CD8-positive, alpha-beta memory T cell (primary cell): ENCODE data around the gene GPR157. TPM values are rescaled to one million over a fixed set of nuclear protein-coding genes. Genes with fewer than 3 reads are reported as not detected.
"Not testable (repeated sequence)": the region's sequence is repeated elsewhere in the genome, so short reads cannot be mapped to it uniquely, and the experiment has no call there.

Experiments used
- CTCF ChIA-PET: fragments of 350-600 bp; sonication (Branson Sonifier 250); formaldehyde crosslinking; loops from one replicate; lab custom pipeline; 2021; ENCODE audit warnings: antibody characterized with exemption; lab: Charles Lee
- POLR2A ChIA-PET: fragments of 350-600 bp; sonication (Branson Sonifier 250); formaldehyde crosslinking; loops from one replicate; lab custom pipeline; 2021; ENCODE audit warnings: antibody characterized with exemption; lab: Charles Lee
- DNase-seq, 5 donors: peaks; one replicate each; pipeline versions ENCODE4 v3.0.0 to v3.0.0-alpha.2; 2020 to 2022; ENCODE audit warnings: mixed read lengths in 1 of 5
- H3K27ac ChIP-seq: one replicate; pipeline ENCODE4 v1.7.0; 2013; ENCODE audit warnings: low read depth, mild to moderate bottlenecking, low read length, moderate library complexity
- H3K27me3 ChIP-seq: 2 replicates; pipeline ENCODE4 v1.7.0; 2013; ENCODE audit warnings: low read length, mild to moderate bottlenecking; ENCODE audit not compliant: insufficient read depth, poor library complexity, severe bottlenecking
- H3K36me3 ChIP-seq: 2 replicates; pipeline ENCODE4 v1.7.0; 2013; ENCODE audit warnings: mild to moderate bottlenecking, low read length, moderate library complexity; ENCODE audit not compliant: insufficient read depth
- H3K4me1 ChIP-seq: 2 replicates; pipeline ENCODE4 v1.7.0; 2013; ENCODE audit warnings: mild to moderate bottlenecking, low read length, moderate library complexity; ENCODE audit not compliant: insufficient read depth
- H3K4me3 ChIP-seq: 2 replicates; pipeline ENCODE4 v1.7.0; 2013; ENCODE audit warnings: mild to moderate bottlenecking, low read length
- H3K9me3 ChIP-seq: 2 replicates; pipeline ENCODE4 v1.7.0; 2013; ENCODE audit warnings: mild to moderate bottlenecking, low read length
- H3K27ac Mint-ChIP-seq, 8 donors: one replicate each; pipeline ENCODE4 v1.8.0; 2020 to 2021; ENCODE audit warnings: mixed read lengths in 8 of 8, mild to moderate bottlenecking in 6 of 8, inconsistent platforms in 3 of 8, moderate library complexity in 3 of 8
- H3K27me3 Mint-ChIP-seq, 2 donors: one replicate each; pipeline ENCODE4 v1.8.0; 2020 to 2021; ENCODE audit warnings: mixed read lengths in 2 of 2, mild to moderate bottlenecking in 1 of 2, moderate library complexity in 1 of 2
- H3K36me3 Mint-ChIP-seq, 3 donors: one replicate each; pipeline ENCODE4 v1.8.0; 2020 to 2021; ENCODE audit warnings: mixed read lengths in 3 of 3, inconsistent platforms in 1 of 3, mild to moderate bottlenecking in 1 of 3
- H3K4me1 Mint-ChIP-seq, 3 donors: one replicate each; pipeline ENCODE4 v1.8.0; 2020 to 2021; ENCODE audit warnings: mixed read lengths in 3 of 3, inconsistent platforms in 1 of 3, mild to moderate bottlenecking in 1 of 3
- H3K4me3 Mint-ChIP-seq, 7 donors: one replicate each; pipeline ENCODE4 v1.8.0; 2020 to 2021; ENCODE audit warnings: mixed read lengths in 7 of 7, mild to moderate bottlenecking in 6 of 7, moderate library complexity in 4 of 7, inconsistent platforms in 2 of 7
- H3K9me3 Mint-ChIP-seq, 5 donors: one replicate each; pipeline ENCODE4 v1.8.0; 2020 to 2022; ENCODE audit warnings: mixed read lengths in 5 of 5, mild to moderate bottlenecking in 3 of 5, moderate library complexity in 2 of 5, inconsistent platforms in 1 of 5
- polyA plus RNA-seq: library from polyadenylated mRNA; unstranded; fragments of 300-500 nt; fragmentation: Illumina TruSeq; gene quantifications from one replicate; pipeline ENCODE4 v1.2.3, GENCODE V29; 2021
- total RNA-seq, 2 experiments: library from RNA; stranded (reverse); gene quantifications; one replicate each; pipeline ENCODE4 v1.2.3, GENCODE V29; 2021

Gene GPR157
- total and polyA plus RNA-seq, 3 experiments from 2014 or later, result 3.0 to 4.7 (median 3.1) TPM

- no peaks in the 10 kb centered on the region for H3K9me3 ChIP-seq
Observed at GRCh38 chr1:9129266-9130041, 552 bp upstream of the GPR157 start.

GRCh38 chr1:9128166-9128519 is 759 bp downstream of the GPR157 start:
- Histone ChIP-seq H3K27me3 (no peaks in the 10 kb centered on the region), H3K36me3 (no peaks in the 10 kb centered on the region), H3K27ac (no peak overlapping the region), H3K9me3 (no peaks in the 10 kb centered on the region), H3K4me1 (peaks cover 18% of the 10 kb centered on the region), H3K4me3 (peak overlapping the region; percentile 63)
- Mint-ChIP-seq H3K9me3 (no peaks in the 10 kb centered on the region), H3K36me3 (peaks cover 0 to 2% (median 0%) of the 10 kb centered on the region in 3 donors), H3K27me3 (no peaks in the 10 kb centered on the region), H3K27ac (peak overlapping the region in 6 of 8 donors; percentile 42 to 79 (median 58)), H3K4me1 (peaks cover 18 to 41% (median 30%) of the 10 kb centered on the region in 3 donors), H3K4me3 (peak overlapping the region; percentile 71 to 91 (median 89))
- POLR2A ChIA-PET, result interaction anchor here (0.5 kb wide), 1 partner anchor 14 kb away, joined by 4 read pairs; no protein-coding TSS in a partner anchor
- CTCF ChIA-PET, result interaction anchor here (3.5 kb wide), 1 partner anchor 14 kb away, joined by 16 read pairs; no protein-coding TSS in a partner anchor
- peak in 1 of 5 donors; percentile 16 for DNase-seq

More at GRCh38 chr1:9129266-9130041, 552 bp upstream of the GPR157 start:
- ChIA-PET POLR2A (interaction anchor here (0.5 kb wide), 1 partner anchor 310 kb away, joined by 4 read pairs; no protein-coding TSS in a partner anchor), CTCF (interaction anchor here (0.7 to 3.5 kb wide), 5 partner anchors 9 to 1361 kb away, joined by 3 to 16 read pairs (median 3); no protein-coding TSS in a partner anchor)
- Mint-ChIP-seq H3K9me3 (no peaks in the 10 kb centered on the region), H3K36me3 (peaks cover 0 to 2% (median 0%) of the 10 kb centered on the region in 3 donors), H3K27me3 (no peaks in the 10 kb centered on the region), H3K27ac (peak overlapping the region; percentile 13 to 80 (median 70)), H3K4me1 (peaks cover 18 to 41% (median 30%) of the 10 kb centered on the region in 3 donors), H3K4me3 (peak overlapping the region; percentile 53 to 91 (median 73))
- Histone ChIP-seq H3K36me3 (no peaks in the 10 kb centered on the region), H3K4me1 (peaks cover 18% of the 10 kb centered on the region), H3K27me3 (no peaks in the 10 kb centered on the region), H3K4me3 (peak overlapping the region; percentile 23), H3K27ac (no peak overlapping the region)
- DNase-seq, result peak; percentile 82 to 90 (median 86)

GRCh38 chr1:9127395-9128165 is 1.3 kb downstream of the GPR157 start:
- H3K27ac Mint-ChIP-seq, result peak overlapping the region in 6 of 8 donors; percentile 42 to 79 (median 58)
- no peak for DNase-seq
- no peak overlapping the region for H3K27ac ChIP-seq
- peaks cover 0 to 2% (median 0%) of the 10 kb centered on the region in 3 donors for H3K36me3 Mint-ChIP-seq
- no peaks in the 10 kb centered on the region for H3K27me3 ChIP-seq
- H3K27me3 Mint-ChIP-seq, result no peaks in the 10 kb centered on the region
- H3K9me3 Mint-ChIP-seq, result no peaks in the 10 kb centered on the region
- CTCF ChIA-PET, result interaction anchor here (1.1 to 3.5 kb wide), 2 partner anchors 15 to 17 kb away, joined by 4 to 16 read pairs; no protein-coding TSS in a partner anchor
- no peaks in the 10 kb centered on the region for H3K36me3 ChIP-seq
- H3K4me3 Mint-ChIP-seq, result peak overlapping the region; percentile 71 to 91 (median 89)
- peak overlapping the region; percentile 63 for H3K4me3 ChIP-seq
- peaks cover 18 to 44% (median 33%) of the 10 kb centered on the region in 3 donors for H3K4me1 Mint-ChIP-seq
- POLR2A ChIA-PET, result no interaction called here
- H3K4me1 ChIP-seq, result peaks cover 21% of the 10 kb centered on the region
- no peaks in the 10 kb centered on the region for H3K9me3 ChIP-seq

GRCh38 chr1:9126511-9126910 is 2.4 kb downstream of the GPR157 start:
- H3K27me3 Mint-ChIP-seq, result no peaks in the 10 kb centered on the region
- H3K4me1 Mint-ChIP-seq, result peaks cover 26 to 55% (median 42%) of the 10 kb centered on the region in 3 donors
- H3K27me3 ChIP-seq, result no peaks in the 10 kb centered on the region
- no peaks in the 10 kb centered on the region for H3K36me3 ChIP-seq
- H3K36me3 Mint-ChIP-seq, result peaks cover 0 to 2% (median 0%) of the 10 kb centered on the region in 3 donors
- peak overlapping the region in 3 of 7 donors; percentile 21 to 58 (median 45) for H3K4me3 Mint-ChIP-seq
- ChIA-PET CTCF (interaction anchor here (1.1 kb wide), 1 partner anchor 16 kb away, joined by 4 read pairs; no protein-coding TSS in a partner anchor), POLR2A (no interaction called here)
- no peak for DNase-seq
- peaks cover 30% of the 10 kb centered on the region for H3K4me1 ChIP-seq
- no peak overlapping the region for H3K27ac Mint-ChIP-seq
- H3K27ac ChIP-seq, result no peak overlapping the region
- no peaks in the 10 kb centered on the region for H3K9me3 ChIP-seq
- H3K4me3 ChIP-seq, result no peak overlapping the region
- no peaks in the 10 kb centered on the region for H3K9me3 Mint-ChIP-seq

- H3K36me3 ChIP-seq, H3K36me3 Mint-ChIP-seq, H3K9me3 Mint-ChIP-seq, H3K4me3 ChIP-seq, H3K27ac ChIP-seq, POLR2A ChIA-PET, H3K27me3 ChIP-seq, DNase-seq, H3K27me3 Mint-ChIP-seq, H3K9me3 ChIP-seq: not testable (repeated sequence)
- H3K4me1 ChIP-seq, result peaks cover 30% of the 10 kb centered on the region
- Mint-ChIP-seq H3K4me1 (peaks cover 26 to 55% (median 42%) of the 10 kb centered on the region in 3 donors), H3K4me3 (peak overlapping the region in 1 of 7 donors; percentile 8), H3K27ac (peak overlapping the region in 1 of 8 donors; percentile 63)
- CTCF ChIA-PET, result interaction anchor here (0.7 to 1.2 kb wide), 3 partner anchors 9 to 877 kb away, joined by 3 to 4 read pairs (median 3); no protein-coding TSS in a partner anchor
Observed at GRCh38 chr1:9125847-9126246, 3.1 kb downstream of the GPR157 start.

- H3K4me3 ChIP-seq, result no peak overlapping the region
- H3K36me3 Mint-ChIP-seq, result peaks cover 0 to 2% (median 0%) of the 10 kb centered on the region in 3 donors
- H3K4me3 Mint-ChIP-seq, result peak overlapping the region in 1 of 7 donors; percentile 8
- CTCF ChIA-PET, result interaction anchor here (0.9 to 1.2 kb wide), 3 partner anchors 10 to 16 kb away, joined by 3 to 4 read pairs (median 3); no protein-coding TSS in a partner anchor
- H3K4me1 ChIP-seq, result peaks cover 30% of the 10 kb centered on the region
- no peaks in the 10 kb centered on the region for H3K9me3 Mint-ChIP-seq
- H3K27ac ChIP-seq, result no peak overlapping the region
- no peaks in the 10 kb centered on the region for H3K36me3 ChIP-seq
- H3K9me3 ChIP-seq, result no peaks in the 10 kb centered on the region
- POLR2A ChIA-PET, result no interaction called here
- no peaks in the 10 kb centered on the region for H3K27me3 Mint-ChIP-seq
- H3K4me1 Mint-ChIP-seq, result peaks cover 26 to 57% (median 42%) of the 10 kb centered on the region in 3 donors
- no peak overlapping the region for H3K27ac Mint-ChIP-seq
- no peaks in the 10 kb centered on the region for H3K27me3 ChIP-seq
- no peak for DNase-seq
Observed at GRCh38 chr1:9125325-9125724, 3.6 kb downstream of the GPR157 start.

GRCh38 chr1:9124389-9124788 is 4.5 kb downstream of the GPR157 start:
- H3K4me3 ChIP-seq, H3K9me3 Mint-ChIP-seq, H3K27ac ChIP-seq, H3K36me3 ChIP-seq, H3K27ac Mint-ChIP-seq, H3K36me3 Mint-ChIP-seq, H3K27me3 ChIP-seq, H3K27me3 Mint-ChIP-seq, DNase-seq, H3K9me3 ChIP-seq, POLR2A ChIA-PET: not testable (repeated sequence)
- peaks cover 30% of the 10 kb centered on the region for H3K4me1 ChIP-seq
- Mint-ChIP-seq H3K4me1 (peaks cover 25 to 55% (median 43%) of the 10 kb centered on the region in 3 donors), H3K4me3 (peak overlapping the region in 1 of 7 donors; percentile 69)
- CTCF ChIA-PET, result interaction anchor here (0.9 kb wide), 1 partner anchor 17 kb away, joined by 3 read pairs; no protein-coding TSS in a partner anchor
